ENCODE data around the gene SNCAIP.

Gene SNCAIP

DNA sequence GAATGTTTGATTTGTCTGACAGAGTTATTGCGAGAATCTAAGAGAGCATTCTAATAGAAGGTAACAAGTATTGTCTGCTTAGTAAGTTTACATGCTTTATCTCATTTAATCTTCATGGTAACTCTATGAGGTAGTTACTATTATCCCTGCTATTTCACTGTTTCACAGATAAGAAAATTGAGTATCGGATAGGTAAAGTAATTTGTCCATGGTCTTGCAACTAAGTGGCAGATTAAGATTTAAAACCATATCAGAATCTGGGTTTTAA is 118.2 kb downstream of the SNCAIP start:
- no peak overlapping the region for H3K9ac ChIP-seq
- no peaks in the 10 kb centered on the region for H3K27me3 ChIP-seq (ENCODE audit: control insufficient read depth, insufficient read depth, low read length)
- no peak overlapping the region for H2AFZ ChIP-seq
- TF ChIP-seq, protein P1, sequence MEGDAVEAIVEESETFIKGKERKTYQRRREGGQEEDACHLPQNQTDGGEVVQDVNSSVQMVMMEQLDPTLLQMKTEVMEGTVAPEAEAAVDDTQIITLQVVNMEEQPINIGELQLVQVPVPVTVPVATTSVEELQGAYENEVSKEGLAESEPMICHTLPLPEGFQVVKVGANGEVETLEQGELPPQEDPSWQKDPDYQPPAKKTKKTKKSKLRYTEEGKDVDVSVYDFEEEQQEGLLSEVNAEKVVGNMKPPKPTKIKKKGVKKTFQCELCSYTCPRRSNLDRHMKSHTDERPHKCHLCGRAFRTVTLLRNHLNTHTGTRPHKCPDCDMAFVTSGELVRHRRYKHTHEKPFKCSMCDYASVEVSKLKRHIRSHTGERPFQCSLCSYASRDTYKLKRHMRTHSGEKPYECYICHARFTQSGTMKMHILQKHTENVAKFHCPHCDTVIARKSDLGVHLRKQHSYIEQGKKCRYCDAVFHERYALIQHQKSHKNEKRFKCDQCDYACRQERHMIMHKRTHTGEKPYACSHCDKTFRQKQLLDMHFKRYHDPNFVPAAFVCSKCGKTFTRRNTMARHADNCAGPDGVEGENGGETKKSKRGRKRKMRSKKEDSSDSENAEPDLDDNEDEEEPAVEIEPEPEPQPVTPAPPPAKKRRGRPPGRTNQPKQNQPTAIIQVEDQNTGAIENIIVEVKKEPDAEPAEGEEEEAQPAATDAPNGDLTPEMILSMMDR (IDR thresholded peaks at IDR 0.05): no peak
- no peaks in the 10 kb centered on the region for H3K36me3 ChIP-seq (ENCODE audit: control insufficient read depth, insufficient read depth, low read length)
- H3K4me2 ChIP-seq (ENCODE audit: low read length): no peak overlapping the region
- H3K9me3 ChIP-seq (ENCODE audit: control insufficient read depth, low read length): no peaks in the 10 kb centered on the region
- H3K4me3 ChIP-seq (ENCODE audit: low read depth, low read length): no peak overlapping the region
- H3K27ac ChIP-seq: no peak overlapping the region
- H3K4me1 ChIP-seq: no peaks in the 10 kb centered on the region
- no peaks in the 10 kb centered on the region for H3K79me2 ChIP-seq

DNA sequence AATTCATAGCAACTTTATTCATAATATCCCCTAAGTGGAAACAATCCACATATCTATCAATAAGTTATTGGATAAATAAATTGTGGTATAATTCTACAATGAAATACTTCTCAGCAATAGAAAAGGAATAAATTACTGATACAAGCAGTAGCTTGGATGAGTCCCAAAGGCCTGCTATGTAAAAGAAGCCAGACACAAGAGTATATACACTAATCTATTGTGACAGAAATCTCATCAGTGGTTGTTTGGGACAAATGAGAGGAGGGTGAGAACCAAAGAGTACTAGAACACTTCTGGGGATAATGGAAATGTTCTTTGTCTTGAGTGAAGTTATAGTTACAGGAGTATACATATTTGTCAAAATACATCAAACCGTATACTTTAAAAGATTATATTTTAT is 119.3 kb downstream of the SNCAIP start:
- TF ChIP-seq, protein P1 (IDR thresholded peaks at IDR 0.05): no peak
- H3K4me3 ChIP-seq (ENCODE audit: low read depth, low read length): no peak overlapping the region
- H3K4me1 ChIP-seq: no peaks in the 10 kb centered on the region

DNA sequence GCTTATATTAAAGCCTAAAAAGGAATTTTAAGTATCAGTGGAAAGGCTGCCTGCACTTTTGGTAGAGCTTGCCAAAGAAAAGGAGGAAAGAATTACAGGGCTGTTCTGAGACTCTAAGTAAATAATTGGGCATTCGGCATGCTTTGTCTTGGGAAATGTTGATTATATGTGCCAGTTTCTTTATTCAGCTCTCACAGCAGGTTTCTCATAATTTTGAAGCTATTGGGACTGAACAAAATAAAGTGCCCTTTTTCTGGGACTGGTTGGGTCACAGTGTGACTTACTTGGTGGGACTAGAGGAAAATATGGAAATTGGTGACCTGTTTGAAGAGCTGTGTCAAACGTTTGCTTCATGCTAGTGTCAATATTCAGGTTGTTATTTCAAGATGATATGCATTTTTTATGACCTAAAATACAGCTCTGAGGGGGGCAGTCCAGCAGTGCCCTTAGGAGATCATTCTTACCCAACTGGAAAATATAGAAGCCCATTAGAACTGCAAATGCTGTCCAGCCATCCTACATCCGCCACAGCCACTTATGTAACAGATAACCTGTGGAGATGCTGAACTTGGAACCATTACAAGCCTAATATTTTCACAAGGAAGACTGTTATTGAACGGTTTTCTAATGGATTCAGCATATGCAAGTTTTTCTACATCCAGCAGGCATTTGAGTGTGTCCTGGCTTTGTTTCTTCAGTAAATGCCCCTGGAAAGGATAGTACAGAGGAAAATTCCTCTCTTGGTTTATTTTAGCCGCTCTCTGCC is 122.4 kb downstream of the SNCAIP start:
- no peak overlapping the region for H3K9ac ChIP-seq
- H3K79me2 ChIP-seq: no peaks in the 10 kb centered on the region
- no peaks in the 10 kb centered on the region for H3K9me3 ChIP-seq (ENCODE audit: control insufficient read depth, low read length)
- no peaks in the 10 kb centered on the region for H3K36me3 ChIP-seq (ENCODE audit: control insufficient read depth, insufficient read depth, low read length)
- H2AFZ ChIP-seq: no peak overlapping the region
- H3K4me1 ChIP-seq: no peaks in the 10 kb centered on the region
- no peak overlapping the region for H3K27ac ChIP-seq
- TF ChIP-seq, protein P1 (IDR thresholded peaks at IDR 0.05): no peak
- H3K4me2 ChIP-seq (ENCODE audit: low read length): no peak overlapping the region
- no peaks in the 10 kb centered on the region for H3K27me3 ChIP-seq (ENCODE audit: control insufficient read depth, insufficient read depth, low read length)
- no peak overlapping the region for H3K4me3 ChIP-seq (ENCODE audit: low read depth, low read length)

More for the DNA sequence above, 119.3 kb downstream of the SNCAIP start:
- no peaks in the 10 kb centered on the region for H3K36me3 ChIP-seq (ENCODE audit: control insufficient read depth, insufficient read depth, low read length)
- H3K9ac ChIP-seq: no peak overlapping the region
- no peak overlapping the region for H3K4me2 ChIP-seq (ENCODE audit: low read length)
- no peaks in the 10 kb centered on the region for H3K9me3 ChIP-seq (ENCODE audit: control insufficient read depth, low read length)
- no peak overlapping the region for H3K27ac ChIP-seq
- no peaks in the 10 kb centered on the region for H3K27me3 ChIP-seq (ENCODE audit: control insufficient read depth, insufficient read depth, low read length)
- H3K79me2 ChIP-seq: no peaks in the 10 kb centered on the region
- no peak overlapping the region for H2AFZ ChIP-seq

DNA sequence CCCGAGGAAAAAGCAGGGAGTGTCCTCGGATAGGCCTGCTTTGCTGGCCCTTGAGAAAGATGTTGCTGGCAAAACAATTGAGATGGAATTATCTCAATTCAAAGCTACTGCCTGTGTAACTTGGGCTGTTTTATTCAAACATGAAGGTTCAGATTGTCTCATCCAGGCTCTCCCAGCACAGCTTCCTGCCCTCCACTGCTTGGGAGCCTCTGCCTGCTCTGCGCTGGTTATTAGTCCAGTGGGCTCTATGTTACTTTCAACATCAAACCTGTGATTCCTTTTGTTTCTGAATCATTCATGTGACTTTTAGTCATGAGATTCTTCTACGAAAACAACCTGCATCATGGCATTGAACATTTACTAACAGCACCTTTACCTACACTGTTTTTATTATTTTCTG is 123.2 kb downstream of the SNCAIP start:
- TF ChIP-seq, protein P1 (IDR thresholded peaks at IDR 0.05): no peak
- H3K4me3 ChIP-seq (ENCODE audit: low read depth, low read length): no peak overlapping the region
- no peaks in the 10 kb centered on the region for H3K79me2 ChIP-seq
- no peaks in the 10 kb centered on the region for H3K36me3 ChIP-seq (ENCODE audit: control insufficient read depth, insufficient read depth, low read length)
- H3K27me3 ChIP-seq (ENCODE audit: control insufficient read depth, insufficient read depth, low read length): no peaks in the 10 kb centered on the region
- H2AFZ ChIP-seq: no peak overlapping the region
- H3K27ac ChIP-seq: no peak overlapping the region
- H3K4me2 ChIP-seq (ENCODE audit: low read length): no peak overlapping the region
- no peaks in the 10 kb centered on the region for H3K9me3 ChIP-seq (ENCODE audit: control insufficient read depth, low read length)
- H3K4me1 ChIP-seq: no peaks in the 10 kb centered on the region
- H3K9ac ChIP-seq: no peak overlapping the region

DNA sequence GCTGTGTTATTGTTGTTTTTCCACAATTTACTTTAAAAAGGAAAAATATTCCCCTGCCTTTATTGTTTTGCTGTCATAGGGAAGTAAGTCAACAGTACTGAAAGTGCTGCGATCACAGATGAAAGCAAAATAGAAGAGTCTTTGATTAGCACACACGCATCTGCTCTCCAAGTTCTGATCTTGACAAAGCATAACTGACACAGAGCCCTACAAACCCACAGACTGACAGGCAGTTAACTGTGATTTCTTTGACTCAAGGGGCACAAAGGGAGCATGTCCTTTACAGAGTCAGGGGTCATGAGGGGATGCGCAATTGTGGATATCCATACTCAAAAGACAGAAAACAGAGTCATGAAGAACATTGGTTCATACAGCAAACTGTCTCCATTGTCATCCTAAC is 123.7 kb downstream of the SNCAIP start:
- Histone ChIP-seq H2AFZ (no peak overlapping the region), H3K9ac (no peak overlapping the region), H3K4me3 (ENCODE audit: low read depth, low read length) (no peak overlapping the region), H3K4me1 (no peaks in the 10 kb centered on the region), H3K4me2 (ENCODE audit: low read length) (no peak overlapping the region), H3K27ac (no peak overlapping the region), H3K9me3 (ENCODE audit: control insufficient read depth, low read length) (no peaks in the 10 kb centered on the region), H3K27me3 (ENCODE audit: control insufficient read depth, insufficient read depth, low read length) (no peaks in the 10 kb centered on the region), H3K36me3 (ENCODE audit: control insufficient read depth, insufficient read depth, low read length) (no peaks in the 10 kb centered on the region), H3K79me2 (no peaks in the 10 kb centered on the region)
- TF ChIP-seq, protein P1 (IDR thresholded peaks at IDR 0.05): no peak

All from parathyroid adenoma (tissue), 2 donors.